BLaER1 treated with 17β-estradiol and CSF1 and Interleukin-3, amounts not matched to agents 10 nM and 100 nM (cell line): ENCODE measurements around the gene RBMS3.
"Not testable (repeated sequence)": the region's sequence is repeated elsewhere in the genome, so short reads cannot be mapped to it uniquely, and the experiment has no call there.

ENCODE experiments used
- H3K27ac ChIP-seq, 11 experiments: shearing (Covaris generic); formaldehyde crosslinking; 2 replicates each; pipeline ENCODE4 v1.8.1; 2022
- H3K27me3 ChIP-seq, 11 experiments: shearing (Covaris generic); formaldehyde crosslinking; 2 replicates each; pipeline ENCODE4 v1.8.1; 2022
- H3K36me3 ChIP-seq, 11 experiments: shearing (Covaris generic); formaldehyde crosslinking; 2 replicates each; pipeline ENCODE4 v1.8.1; 2022
- H3K4me1 ChIP-seq, 10 experiments: shearing (Covaris generic); formaldehyde crosslinking; 2 replicates each; pipeline ENCODE4 v1.8.1; 2022
- H3K4me2 ChIP-seq, 11 experiments: shearing (Covaris generic); formaldehyde crosslinking; 2 replicates each; pipeline ENCODE4 v1.8.1; 2022
- H3K4me3 ChIP-seq, 10 experiments: shearing (Covaris generic); formaldehyde crosslinking; 2 replicates each; pipeline ENCODE4 v1.8.1; 2022
- H3K9ac ChIP-seq, 11 experiments: shearing (Covaris generic); formaldehyde crosslinking; 2 replicates each; pipeline ENCODE4 v1.8.1; 2022
- H3K9me3 ChIP-seq, 11 experiments: shearing (Covaris generic); formaldehyde crosslinking; replicated peaks in 1 of 11; 2 replicates each; pipeline ENCODE4 v1.8.1; 2022
- H4K20me1 ChIP-seq, 11 experiments: shearing (Covaris generic); formaldehyde crosslinking; 2 replicates each; pipeline ENCODE4 v1.8.1; 2022
- Cebpa-rat ChIP-seq, 11 experiments: shearing (Covaris generic); IDR thresholded peaks; 2 replicates each; pipeline ENCODE4 v1.8.1; 2022

Gene RBMS3

GRCh38 chr3:29463304-29463703 lies 182.4 kb downstream of the RBMS3 start:
- no peaks in the 10 kb centered on the region for H3K36me3 ChIP-seq
- H3K9me3 ChIP-seq = no peaks in the 10 kb centered on the region
- H3K4me1 ChIP-seq = no peaks in the 10 kb centered on the region

GRCh38 chr3:29465836-29466235 lies 185.0 kb downstream of the RBMS3 start:
- no peaks in the 10 kb centered on the region for H3K27me3 ChIP-seq
- H3K4me2 ChIP-seq = no peak overlapping the region
- H3K9ac ChIP-seq = no peak overlapping the region
- H3K27ac ChIP-seq = no peak overlapping the region
- no peaks in the 10 kb centered on the region for H3K4me1 ChIP-seq
- H3K36me3 ChIP-seq = no peaks in the 10 kb centered on the region
- no peak for TF ChIP-seq Cebpa-rat (IDR thresholded peaks at IDR 0.05)
- H3K9me3 ChIP-seq = no peaks in the 10 kb centered on the region
- no peaks in the 10 kb centered on the region for H4K20me1 ChIP-seq
- no peak overlapping the region for H3K4me3 ChIP-seq

More at GRCh38 chr3:29463304-29463703, 182.4 kb downstream of the RBMS3 start:
- TF ChIP-seq Cebpa-rat (IDR thresholded peaks at IDR 0.05) = no peak
- Histone ChIP-seq H3K27me3 (no peaks in the 10 kb centered on the region), H3K4me2 (no peak overlapping the region), H3K9ac (no peak overlapping the region), H3K27ac (no peak overlapping the region), H4K20me1 (no peaks in the 10 kb centered on the region), H3K4me3 (no peak overlapping the region)

- no peaks in the 10 kb centered on the region for H3K4me1 ChIP-seq
- no peak overlapping the region for H3K27ac ChIP-seq
- H3K36me3 ChIP-seq = no peaks in the 10 kb centered on the region
- TF ChIP-seq Cebpa-rat (IDR thresholded peaks at IDR 0.05) = no peak
- no peaks in the 10 kb centered on the region for H4K20me1 ChIP-seq
- H3K9me3 ChIP-seq = no peaks in the 10 kb centered on the region
- H3K4me3 ChIP-seq = no peak overlapping the region
- H3K27me3 ChIP-seq = no peaks in the 10 kb centered on the region
- H3K4me2 ChIP-seq = no peak overlapping the region
- no peak overlapping the region for H3K9ac ChIP-seq
These were observed 185.6 kb downstream of the RBMS3 start for GRCh38 chr3:29466442-29466841.

- H3K36me3 ChIP-seq = no peaks in the 10 kb centered on the region
- no peaks in the 10 kb centered on the region for H3K27me3 ChIP-seq
- no peak overlapping the region for H3K9ac ChIP-seq
- H3K4me1 ChIP-seq = no peaks in the 10 kb centered on the region
- no peak overlapping the region for H3K27ac ChIP-seq
- H3K9me3 ChIP-seq = peaks cover 0 to 10% (median under 1%) of the 10 kb centered on the region in 11 experiments; a peak in 12 of 22 replicates
- H3K4me3 ChIP-seq = no peak overlapping the region
- no peaks in the 10 kb centered on the region for H4K20me1 ChIP-seq
- TF ChIP-seq Cebpa-rat (IDR thresholded peaks at IDR 0.05) = no peak
- H3K4me2 ChIP-seq = no peak overlapping the region
These were observed 187.3 kb downstream of the RBMS3 start for GRCh38 chr3:29468187-29468586.

GRCh38 chr3:29473481-29474170 lies 192.8 kb downstream of the RBMS3 start:
- H4K20me1 ChIP-seq, H3K4me1 ChIP-seq, H3K27me3 ChIP-seq, H3K9ac ChIP-seq, H3K36me3 ChIP-seq, H3K27ac ChIP-seq, H3K4me2 ChIP-seq, H3K4me3 ChIP-seq: not testable (repeated sequence)
- peaks cover 6 to 18% (median 8%) of the 10 kb centered on the region in 11 experiments; a peak in 20 of 22 replicates for H3K9me3 ChIP-seq

GRCh38 chr3:29475305-29475840 lies 194.5 kb downstream of the RBMS3 start:
- peaks cover 6 to 18% (median 8%) of the 10 kb centered on the region in 11 experiments; a peak in 20 of 22 replicates for H3K9me3 ChIP-seq
- no peaks in the 10 kb centered on the region for H3K27me3 ChIP-seq
- no peak overlapping the region for H3K4me2 ChIP-seq
- H3K4me3 ChIP-seq = no peak overlapping the region
- H4K20me1 ChIP-seq = no peaks in the 10 kb centered on the region
- no peaks in the 10 kb centered on the region for H3K4me1 ChIP-seq
- no peaks in the 10 kb centered on the region for H3K36me3 ChIP-seq
- no peak overlapping the region for H3K27ac ChIP-seq
- TF ChIP-seq Cebpa-rat (IDR thresholded peaks at IDR 0.05) = no peak
- no peak overlapping the region for H3K9ac ChIP-seq

- TF ChIP-seq Cebpa-rat (IDR thresholded peaks at IDR 0.05) = no peak
- H3K27ac ChIP-seq = no peak overlapping the region
- no peaks in the 10 kb centered on the region for H3K36me3 ChIP-seq
- no peak overlapping the region for H3K9ac ChIP-seq
- H3K4me2 ChIP-seq = no peak overlapping the region
- no peaks in the 10 kb centered on the region for H4K20me1 ChIP-seq
- no peak overlapping the region for H3K4me3 ChIP-seq
- H3K4me1 ChIP-seq = no peaks in the 10 kb centered on the region
- H3K9me3 ChIP-seq = peaks cover 6 to 18% (median 8%) of the 10 kb centered on the region in 11 experiments; a peak in 20 of 22 replicates
- H3K27me3 ChIP-seq = no peaks in the 10 kb centered on the region
These were observed 195.0 kb downstream of the RBMS3 start for GRCh38 chr3:29475854-29476253.

- Histone ChIP-seq H4K20me1 (no peaks in the 10 kb centered on the region), H3K27ac (no peak overlapping the region), H3K27me3 (no peaks in the 10 kb centered on the region), H3K4me3 (no peak overlapping the region), H3K4me2 (no peak overlapping the region), H3K36me3 (no peaks in the 10 kb centered on the region), H3K4me1 (no peaks in the 10 kb centered on the region), H3K9ac (no peak overlapping the region), H3K9me3 (peaks cover 2 to 4% (median 4%) of the 10 kb centered on the region in 11 experiments; a peak in 18 of 22 replicates)
- TF ChIP-seq Cebpa-rat (IDR thresholded peaks at IDR 0.05) = no peak
These were observed 197.7 kb downstream of the RBMS3 start for GRCh38 chr3:29478611-29479010.

- H3K27me3 ChIP-seq = no peaks in the 10 kb centered on the region
These were observed 200.4 kb downstream of the RBMS3 start for GRCh38 chr3:29481249-29481648.

More at GRCh38 chr3:29481249-29481648, 200.4 kb downstream of the RBMS3 start:
- Histone ChIP-seq H3K4me2 (no peak overlapping the region), H4K20me1 (no peaks in the 10 kb centered on the region), H3K27ac (no peak overlapping the region), H3K36me3 (no peaks in the 10 kb centered on the region), H3K9me3 (no peaks in the 10 kb centered on the region), H3K4me3 (no peak overlapping the region), H3K4me1 (no peaks in the 10 kb centered on the region), H3K9ac (no peak overlapping the region)
- TF ChIP-seq Cebpa-rat (IDR thresholded peaks at IDR 0.05) = no peak
